ENCODE data around the gene ELMO1.
A peak's percentile ranks its signal among the peaks of the same experiment; 100 is the strongest.

Gene ELMO1

DNA sequence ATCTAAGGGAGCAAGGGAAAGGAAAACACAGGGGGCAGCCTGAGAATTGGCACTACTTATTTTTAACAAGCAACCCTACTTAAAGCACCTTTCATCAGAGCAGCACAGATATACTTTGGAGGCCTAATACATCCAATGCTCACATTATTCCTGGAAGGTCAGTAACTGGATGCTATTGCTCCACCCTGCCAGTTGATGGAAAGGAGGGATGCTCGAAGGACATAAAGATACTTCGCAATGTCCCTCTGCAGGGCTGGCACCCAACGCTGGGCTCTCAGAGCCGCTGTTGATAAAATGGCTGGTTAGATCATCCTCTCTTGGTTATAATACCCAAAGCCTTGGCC, 416.4 kb downstream of the ELMO1 start:
- Mint-ChIP-seq H3K27ac (no peak overlapping the region), H3K27me3 (no peaks in the 10 kb centered on the region), H3K4me3 (no peak overlapping the region), H3K9me3 (no peaks in the 10 kb centered on the region), H3K36me3 (ENCODE audit: low read depth) (peaks cover 45% of the 10 kb centered on the region), H3K4me1 (ENCODE audit: low read depth) (peaks cover 27% of the 10 kb centered on the region)
- intact Hi-C loops (cut with micrococcal nuclease): no loop called here

DNA sequence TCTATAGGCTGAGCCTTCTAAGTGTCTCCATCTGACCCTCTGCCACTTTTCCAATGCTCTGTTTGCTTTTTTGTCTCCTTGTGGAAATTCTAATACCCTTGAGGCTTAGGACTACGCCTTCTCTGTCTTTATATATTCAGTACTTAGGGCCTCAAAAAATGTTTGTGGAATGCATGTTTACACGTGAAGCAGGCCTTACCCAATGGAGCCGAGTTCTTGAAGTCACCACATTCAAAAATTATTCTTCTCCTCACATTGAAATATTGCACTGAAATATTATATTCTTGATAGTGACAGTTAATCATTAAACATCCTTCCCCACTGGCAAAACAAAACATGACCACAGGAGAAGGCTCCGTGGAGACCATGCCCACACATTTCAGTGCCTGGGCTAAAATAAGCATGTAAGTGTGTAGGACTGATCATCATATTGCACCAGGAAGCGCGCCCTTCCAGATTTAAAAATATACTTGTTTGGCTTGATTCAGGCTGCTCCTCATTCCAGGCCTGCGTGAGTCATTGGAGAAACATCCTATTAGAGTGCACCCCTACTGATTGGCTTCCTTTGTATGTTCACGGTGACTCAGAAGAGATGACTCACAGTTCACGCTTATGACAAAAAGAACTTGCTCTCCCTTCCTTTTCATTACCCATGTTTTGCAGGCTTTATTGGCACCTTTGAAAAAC, 416.9 kb downstream of the ELMO1 start:
- H3K27me3 Mint-ChIP-seq: no peaks in the 10 kb centered on the region
- H3K36me3 Mint-ChIP-seq (ENCODE audit: low read depth): peaks cover 42% of the 10 kb centered on the region
- no peak overlapping the region for H3K4me3 Mint-ChIP-seq
- no peaks in the 10 kb centered on the region for H3K9me3 Mint-ChIP-seq
- H3K4me1 Mint-ChIP-seq (ENCODE audit: low read depth): peaks cover 32% of the 10 kb centered on the region
- H3K27ac Mint-ChIP-seq: no peak overlapping the region
- intact Hi-C loops (cut with micrococcal nuclease): no loop called here

DNA sequence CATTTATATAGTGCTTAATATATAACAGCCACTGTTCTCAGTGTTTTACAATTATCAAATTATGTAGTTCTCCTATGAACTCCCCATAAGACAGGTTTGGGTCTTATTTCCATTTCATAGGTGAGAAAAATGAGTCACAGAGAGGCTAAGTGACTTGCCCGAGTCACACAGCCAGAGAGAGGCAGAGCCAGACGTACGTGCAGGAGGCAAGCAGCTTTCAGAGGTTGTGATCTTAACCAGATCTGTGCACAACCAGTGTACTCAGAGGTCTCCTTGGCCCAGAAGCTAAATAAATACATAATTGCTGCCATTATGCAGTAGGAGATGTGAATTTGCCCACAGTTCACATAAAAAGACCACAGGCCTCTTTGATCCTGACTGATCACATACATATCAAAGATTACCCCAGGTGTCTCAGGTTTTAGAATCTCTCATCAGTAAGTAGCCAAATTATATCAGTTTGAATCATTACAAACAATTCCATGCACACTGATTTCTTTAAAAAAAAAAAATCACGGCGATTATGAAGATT, 419.7 kb downstream of the ELMO1 start:
- Mint-ChIP-seq H3K27ac (no peak overlapping the region), H3K27me3 (no peaks in the 10 kb centered on the region), H3K4me3 (no peak overlapping the region), H3K9me3 (no peaks in the 10 kb centered on the region), H3K36me3 (ENCODE audit: low read depth) (peaks cover 41% of the 10 kb centered on the region), H3K4me1 (ENCODE audit: low read depth) (peaks cover 35% of the 10 kb centered on the region)
- intact Hi-C loops (cut with micrococcal nuclease): no loop called here

DNA sequence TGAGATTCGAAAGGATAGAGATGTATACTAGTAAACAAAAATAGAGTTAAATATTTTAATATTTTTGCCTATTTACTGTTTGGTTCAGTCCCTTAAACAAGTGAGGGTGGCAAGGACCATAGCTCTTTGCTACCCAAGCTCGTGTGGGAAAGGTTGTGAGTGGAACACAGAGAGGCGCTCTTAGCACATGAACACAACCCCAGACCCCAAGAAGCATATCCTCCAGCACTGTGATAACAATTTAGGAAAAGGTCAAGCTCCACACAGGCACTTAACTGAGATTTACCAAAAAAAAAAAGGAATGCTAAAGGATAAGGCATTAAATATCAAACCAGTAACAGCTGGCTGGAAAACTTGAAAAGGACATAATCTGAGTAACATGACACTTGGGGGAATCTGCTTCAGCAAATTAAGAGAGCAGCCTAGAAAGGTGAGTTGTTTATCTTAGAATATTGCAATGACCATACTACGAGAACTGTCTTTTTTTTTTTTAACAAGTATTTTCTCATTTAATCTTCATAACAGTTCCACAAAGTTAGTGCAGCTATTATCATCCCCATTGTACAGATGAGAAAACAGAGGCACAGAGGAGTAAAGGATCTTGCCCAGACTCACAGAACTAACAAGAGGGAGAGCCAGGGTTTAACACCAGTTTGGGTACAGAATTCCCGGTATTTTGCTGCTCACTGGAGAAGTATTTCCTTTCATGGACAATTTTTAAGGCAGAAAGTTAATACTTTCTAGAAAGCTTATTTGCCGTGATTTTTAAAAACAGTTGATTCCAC, 420.9 kb downstream of the ELMO1 start:
- Mint-ChIP-seq H3K4me3 (no peak overlapping the region), H3K4me1 (ENCODE audit: low read depth) (peaks cover 31% of the 10 kb centered on the region), H3K36me3 (ENCODE audit: low read depth) (peaks cover 33% of the 10 kb centered on the region), H3K27me3 (no peaks in the 10 kb centered on the region), H3K27ac (no peak overlapping the region), H3K9me3 (no peaks in the 10 kb centered on the region)
- intact Hi-C loops (cut with micrococcal nuclease): no loop called here

DNA sequence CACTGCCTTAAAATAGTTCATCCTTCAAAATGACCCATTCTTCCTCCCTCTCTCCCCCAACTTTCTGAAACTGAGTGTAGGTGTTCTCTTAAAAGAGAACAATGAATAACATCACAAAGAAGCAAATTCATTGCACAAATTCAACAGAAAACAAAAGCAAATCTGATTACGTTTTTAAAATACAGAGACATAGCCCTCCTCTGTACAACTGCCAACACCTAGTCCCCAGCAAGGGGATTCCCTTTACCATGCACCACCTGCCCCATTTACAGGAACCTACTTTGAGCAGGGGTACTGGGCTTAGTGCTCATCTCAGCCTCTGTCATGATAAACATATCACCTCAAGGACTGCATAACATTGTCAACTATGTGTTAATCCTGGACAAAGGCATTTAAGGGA, 421.6 kb downstream of the ELMO1 start:
- Mint-ChIP-seq H3K9me3 (no peaks in the 10 kb centered on the region), H3K27me3 (no peaks in the 10 kb centered on the region), H3K36me3 (ENCODE audit: low read depth) (peaks cover 29% of the 10 kb centered on the region), H3K4me3 (no peak overlapping the region), H3K27ac (no peak overlapping the region), H3K4me1 (ENCODE audit: low read depth) (peaks cover 25% of the 10 kb centered on the region)
- intact Hi-C loops (cut with micrococcal nuclease): no loop called here

DNA sequence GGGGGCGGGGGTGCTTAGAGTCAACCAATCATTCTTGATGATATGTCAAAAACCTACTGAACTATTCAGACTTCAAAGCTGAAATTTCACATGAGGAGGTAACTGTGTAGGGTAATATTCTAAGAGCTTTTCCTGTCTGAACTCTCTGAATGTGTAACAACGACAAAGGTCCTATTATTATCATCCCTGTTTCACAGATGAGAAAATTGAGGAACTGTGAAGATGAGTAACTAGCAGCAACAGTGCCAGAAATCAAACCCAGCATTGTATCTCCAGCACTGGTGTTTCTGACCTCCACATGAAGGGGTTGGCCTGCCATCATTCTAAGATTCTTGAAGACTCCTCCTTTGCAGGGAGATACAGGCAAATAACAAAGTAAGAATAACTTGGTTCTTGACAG, 429.7 kb downstream of the ELMO1 start:
- Mint-ChIP-seq H3K27me3 (no peaks in the 10 kb centered on the region), H3K4me1 (ENCODE audit: low read depth) (peaks cover 28% of the 10 kb centered on the region), H3K9me3 (no peaks in the 10 kb centered on the region), H3K27ac (no peak overlapping the region), H3K4me3 (no peak overlapping the region), H3K36me3 (ENCODE audit: low read depth) (peaks cover 8% of the 10 kb centered on the region)
- intact Hi-C loops (cut with micrococcal nuclease): no loop called here

DNA sequence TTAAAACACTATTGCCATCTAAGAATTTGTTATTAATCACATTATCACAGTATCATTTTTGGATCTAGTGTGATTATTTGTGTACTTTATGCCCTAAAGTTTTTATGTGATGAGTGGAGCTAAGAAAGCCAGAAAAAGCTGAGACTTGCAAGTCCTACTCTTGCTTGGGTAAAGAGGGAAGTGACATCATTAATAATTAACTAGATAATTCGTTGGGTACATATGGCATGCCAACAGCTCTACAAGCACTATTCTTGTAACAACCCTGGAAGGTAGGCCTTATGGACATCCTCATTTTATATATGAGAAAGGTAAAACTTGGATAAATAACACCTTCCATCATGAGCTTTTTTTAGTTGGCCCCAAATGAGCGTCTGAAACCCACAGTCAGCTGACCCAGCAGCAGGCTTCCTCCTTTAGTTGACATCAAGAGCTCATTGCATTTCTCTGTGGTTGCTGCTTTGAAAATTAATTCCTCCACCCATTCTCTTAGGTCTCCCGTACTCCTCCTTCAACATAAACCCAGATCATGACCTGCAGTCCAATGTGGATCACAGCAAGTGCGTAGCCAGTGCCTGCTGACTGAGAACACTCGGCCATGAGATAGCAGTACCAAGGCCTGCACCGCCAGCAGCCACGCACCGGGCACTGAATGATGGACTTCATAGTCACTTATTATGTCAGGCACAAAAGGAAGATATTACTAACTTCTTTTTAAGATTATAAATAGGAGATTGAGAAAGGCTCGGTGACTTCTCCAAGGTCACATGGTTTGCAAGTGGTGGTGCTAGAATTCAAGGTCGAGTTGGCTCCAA, 432.4 kb downstream of the ELMO1 start:
- Mint-ChIP-seq H3K27me3 (no peaks in the 10 kb centered on the region), H3K27ac (peak overlapping the region; percentile 28), H3K4me3 (no peak overlapping the region), H3K36me3 (ENCODE audit: low read depth) (peaks cover 28% of the 10 kb centered on the region), H3K9me3 (no peaks in the 10 kb centered on the region), H3K4me1 (ENCODE audit: low read depth) (peaks cover 28% of the 10 kb centered on the region)
- intact Hi-C loops (cut with micrococcal nuclease): no loop called here

DNA sequence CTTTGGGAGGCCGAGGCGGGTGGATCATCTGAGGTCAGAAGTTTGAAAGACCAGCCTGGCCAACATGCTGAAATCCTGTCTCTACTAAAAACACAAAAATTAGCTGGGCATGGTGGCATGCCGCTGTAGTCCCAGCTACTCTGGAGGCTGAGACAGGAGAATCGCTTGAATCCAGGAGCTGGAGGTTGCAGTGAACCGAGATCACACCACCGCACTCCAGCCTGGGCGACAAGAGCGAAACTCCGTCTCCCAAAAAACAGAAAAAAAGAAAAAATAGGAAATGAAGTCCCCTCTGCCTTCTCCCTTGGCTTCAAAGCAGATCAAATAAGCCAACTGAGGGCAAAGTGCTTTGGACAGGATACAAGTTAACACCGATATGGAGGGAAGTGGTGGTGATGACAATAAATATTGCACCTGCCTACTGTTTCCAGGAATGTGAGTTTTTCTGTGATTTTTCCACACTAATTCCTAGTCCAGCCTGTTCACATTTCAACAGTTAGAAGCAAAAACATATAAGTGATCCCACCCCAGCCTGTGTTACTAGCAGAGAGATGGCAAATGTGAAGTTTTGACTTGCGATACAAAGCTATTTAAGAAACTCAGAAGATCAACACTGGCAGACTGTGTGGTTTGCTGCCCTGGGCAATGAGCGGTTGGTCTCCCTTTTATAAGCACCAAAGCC, 433.2 kb downstream of the ELMO1 start:
- H3K36me3 Mint-ChIP-seq (ENCODE audit: low read depth): peaks cover 34% of the 10 kb centered on the region
- peaks cover 28% of the 10 kb centered on the region for H3K4me1 Mint-ChIP-seq (ENCODE audit: low read depth)
- no peak overlapping the region for H3K4me3 Mint-ChIP-seq

DNA sequence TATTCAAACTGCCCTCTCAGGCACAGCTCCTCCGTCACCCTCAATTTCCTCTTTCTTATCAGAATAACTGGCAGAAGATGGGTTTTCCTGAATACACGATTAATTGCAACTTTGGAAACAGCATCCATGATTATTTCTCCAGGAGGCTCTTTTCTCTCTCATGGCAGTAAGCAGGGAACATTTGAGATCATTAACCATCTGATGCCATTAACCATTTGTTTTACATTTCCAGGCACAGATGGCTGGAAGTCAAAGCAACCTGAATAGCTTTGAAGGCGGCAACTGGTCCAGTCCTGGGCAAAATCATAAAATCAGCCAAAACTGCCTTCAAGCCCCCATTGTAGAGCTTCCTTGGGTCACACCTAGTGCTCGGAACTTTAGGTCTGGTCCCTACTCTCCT, 434.9 kb downstream of the ELMO1 start:
- Mint-ChIP-seq H3K9me3 (no peaks in the 10 kb centered on the region), H3K4me1 (ENCODE audit: low read depth) (peaks cover 23% of the 10 kb centered on the region), H3K27ac (no peak overlapping the region), H3K27me3 (no peaks in the 10 kb centered on the region), H3K36me3 (ENCODE audit: low read depth) (peaks cover 52% of the 10 kb centered on the region), H3K4me3 (no peak overlapping the region)
- intact Hi-C loops (cut with micrococcal nuclease): no loop called here

More for the DNA sequence above, 433.2 kb downstream of the ELMO1 start:
- Mint-ChIP-seq H3K27ac (no peak overlapping the region), H3K9me3 (no peaks in the 10 kb centered on the region), H3K27me3 (no peaks in the 10 kb centered on the region)
- intact Hi-C loops (cut with micrococcal nuclease): no loop called here

DNA sequence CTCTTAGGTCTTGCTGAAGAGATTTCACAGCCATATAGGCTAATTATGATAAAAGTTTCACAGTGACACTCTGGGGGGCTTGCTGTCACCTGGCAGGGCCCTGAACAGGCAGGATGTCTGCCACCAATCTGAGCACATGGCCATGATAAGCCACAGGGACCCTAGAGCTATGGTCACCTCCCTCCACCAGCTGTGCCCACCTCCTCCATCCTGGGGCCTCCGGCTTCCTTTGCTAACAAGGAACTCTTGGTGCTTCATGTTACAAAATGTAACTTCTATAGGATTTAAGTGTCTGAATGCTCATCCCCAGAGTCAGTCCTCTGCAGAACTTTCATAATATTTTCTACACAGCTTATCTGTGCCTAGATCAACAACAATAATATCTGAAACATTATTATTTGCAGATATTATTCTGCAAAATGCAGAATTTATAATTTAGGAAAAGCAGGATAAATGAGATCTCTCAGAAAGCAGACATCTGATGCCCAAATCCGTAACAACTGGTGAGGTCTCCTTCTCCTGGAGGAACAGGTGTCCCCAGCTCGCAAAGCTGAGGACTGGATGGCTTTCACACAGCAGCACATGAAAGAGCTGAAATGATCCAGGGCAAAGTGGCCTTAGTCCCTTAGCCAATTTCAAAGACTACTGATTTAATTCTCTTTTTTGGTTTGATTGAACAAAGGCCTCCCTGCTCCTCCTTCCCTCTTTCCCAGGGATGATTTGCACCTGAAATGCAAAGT, 437.3 kb downstream of the ELMO1 start:
- Mint-ChIP-seq H3K27ac (no peak overlapping the region), H3K4me1 (ENCODE audit: low read depth) (peaks cover 10% of the 10 kb centered on the region)

DNA sequence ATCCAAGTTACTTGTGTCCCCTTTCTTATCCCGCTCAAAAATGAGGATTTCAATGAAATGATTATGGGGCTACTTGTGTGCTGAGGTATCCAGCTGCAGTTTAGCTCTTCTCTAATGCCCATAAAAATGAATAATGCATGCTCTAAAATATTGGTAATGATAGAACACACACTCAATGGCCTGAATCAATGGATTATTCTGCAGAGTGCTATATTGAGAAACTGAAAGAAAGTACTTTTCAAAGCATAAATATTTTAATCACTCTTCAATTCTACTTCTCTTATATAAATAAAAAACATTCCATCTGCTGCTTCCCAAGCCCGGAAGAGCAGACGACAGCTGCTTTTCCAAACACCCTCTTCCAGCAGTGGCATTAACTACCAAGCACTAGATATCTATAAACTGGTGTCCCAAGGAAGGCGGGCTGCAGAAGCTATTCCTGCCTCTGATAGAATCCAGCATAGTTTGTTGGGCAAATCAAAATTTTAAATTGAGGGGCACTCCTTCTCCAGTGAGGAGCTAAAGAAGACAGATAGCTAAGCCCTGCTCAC, 439.5 kb downstream of the ELMO1 start:
- H3K36me3 Mint-ChIP-seq (ENCODE audit: low read depth): peaks cover 67% of the 10 kb centered on the region
- intact Hi-C loops (cut with micrococcal nuclease): no loop called here
- no peaks in the 10 kb centered on the region for H3K4me1 Mint-ChIP-seq (ENCODE audit: low read depth)
- no peaks in the 10 kb centered on the region for H3K27me3 Mint-ChIP-seq
- no peaks in the 10 kb centered on the region for H3K9me3 Mint-ChIP-seq
- H3K27ac Mint-ChIP-seq: no peak overlapping the region
- no peak overlapping the region for H3K4me3 Mint-ChIP-seq

More for the DNA sequence above, 437.3 kb downstream of the ELMO1 start:
- Mint-ChIP-seq H3K4me3 (no peak overlapping the region), H3K9me3 (no peaks in the 10 kb centered on the region), H3K36me3 (ENCODE audit: low read depth) (peaks cover 63% of the 10 kb centered on the region), H3K27me3 (no peaks in the 10 kb centered on the region)
- intact Hi-C loops (cut with micrococcal nuclease): no loop called here

DNA sequence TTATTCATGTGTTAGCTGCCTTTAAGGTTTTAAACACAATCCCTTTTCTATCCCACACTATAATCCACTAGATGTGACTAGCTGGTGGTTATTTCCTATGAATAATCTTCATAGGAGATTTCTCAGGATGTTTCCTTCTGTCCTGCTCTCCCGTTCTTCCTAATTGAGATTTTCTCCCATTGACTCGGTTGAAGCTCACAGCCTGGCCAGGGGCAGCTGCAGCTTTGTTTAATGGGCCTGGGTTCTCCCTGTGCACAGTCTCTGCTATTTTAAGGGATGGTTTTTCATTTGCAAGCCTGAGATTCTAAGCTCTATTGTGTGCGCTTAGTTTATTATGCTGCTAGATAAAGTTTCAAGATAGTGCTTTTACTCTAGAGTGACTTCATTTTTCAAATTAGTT, 441.0 kb downstream of the ELMO1 start:
- Mint-ChIP-seq H3K9me3 (no peaks in the 10 kb centered on the region), H3K27me3 (no peaks in the 10 kb centered on the region), H3K36me3 (ENCODE audit: low read depth) (peaks cover 69% of the 10 kb centered on the region), H3K27ac (no peak overlapping the region), H3K4me1 (ENCODE audit: low read depth) (no peaks in the 10 kb centered on the region), H3K4me3 (no peak overlapping the region)
- intact Hi-C loops (cut with micrococcal nuclease): no loop called here

DNA sequence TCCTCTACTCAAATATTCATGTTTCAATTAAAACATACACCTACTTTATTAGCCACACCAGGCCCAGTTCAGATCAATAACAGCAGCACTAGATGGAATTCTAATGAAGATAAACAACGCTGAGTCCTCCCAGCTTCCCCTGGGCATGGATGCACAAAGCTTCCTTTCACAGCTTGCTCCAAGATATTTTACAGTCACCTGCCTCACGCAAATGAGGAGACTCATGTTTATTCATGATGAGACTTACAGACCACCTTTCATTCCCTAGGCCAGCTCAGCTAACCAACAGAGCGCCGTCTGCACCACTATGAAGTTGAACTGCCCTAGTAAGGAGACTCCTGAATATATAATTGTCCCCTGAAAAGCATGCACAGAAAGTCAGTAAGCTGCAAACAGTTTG, 441.4 kb downstream of the ELMO1 start:
- Mint-ChIP-seq H3K4me3 (no peak overlapping the region), H3K36me3 (ENCODE audit: low read depth) (peaks cover 69% of the 10 kb centered on the region), H3K9me3 (no peaks in the 10 kb centered on the region)

More for the DNA sequence above, 441.4 kb downstream of the ELMO1 start:
- Mint-ChIP-seq H3K27ac (no peak overlapping the region), H3K4me1 (ENCODE audit: low read depth) (no peaks in the 10 kb centered on the region), H3K27me3 (no peaks in the 10 kb centered on the region)
- intact Hi-C loops (cut with micrococcal nuclease): no loop called here
